ENCODE results near the gene TOMM40L.

- TF ChIP-seq, protein P1, sequence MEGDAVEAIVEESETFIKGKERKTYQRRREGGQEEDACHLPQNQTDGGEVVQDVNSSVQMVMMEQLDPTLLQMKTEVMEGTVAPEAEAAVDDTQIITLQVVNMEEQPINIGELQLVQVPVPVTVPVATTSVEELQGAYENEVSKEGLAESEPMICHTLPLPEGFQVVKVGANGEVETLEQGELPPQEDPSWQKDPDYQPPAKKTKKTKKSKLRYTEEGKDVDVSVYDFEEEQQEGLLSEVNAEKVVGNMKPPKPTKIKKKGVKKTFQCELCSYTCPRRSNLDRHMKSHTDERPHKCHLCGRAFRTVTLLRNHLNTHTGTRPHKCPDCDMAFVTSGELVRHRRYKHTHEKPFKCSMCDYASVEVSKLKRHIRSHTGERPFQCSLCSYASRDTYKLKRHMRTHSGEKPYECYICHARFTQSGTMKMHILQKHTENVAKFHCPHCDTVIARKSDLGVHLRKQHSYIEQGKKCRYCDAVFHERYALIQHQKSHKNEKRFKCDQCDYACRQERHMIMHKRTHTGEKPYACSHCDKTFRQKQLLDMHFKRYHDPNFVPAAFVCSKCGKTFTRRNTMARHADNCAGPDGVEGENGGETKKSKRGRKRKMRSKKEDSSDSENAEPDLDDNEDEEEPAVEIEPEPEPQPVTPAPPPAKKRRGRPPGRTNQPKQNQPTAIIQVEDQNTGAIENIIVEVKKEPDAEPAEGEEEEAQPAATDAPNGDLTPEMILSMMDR (IDR thresholded peaks at IDR 0.05) = no peak
- TF ChIP-seq POLR2AphosphoS5 (IDR thresholded peaks at IDR 0.05) (no peak), POLR2A (IDR thresholded peaks at IDR 0.05) (no peak)
Measured at GRCh38 chr1:161222175-161223019, 3.5 kb upstream of the TOMM40L start.

Measured in sigmoid colon (tissue), 4 donors.